ENCODE data around the gene NGB. TPM values are rescaled to one million over a fixed set of nuclear protein-coding genes. Genes with fewer than 3 reads are reported as not detected.

NGB gene
- total RNA-seq, 1 donor from 2014 or later = not detected

GRCh38 chr14:77279719-77280118 lies 8.7 kb upstream of the NGB start:
- H3K27ac Mint-ChIP-seq = no peak overlapping the region
- TF ChIP-seq CTCF (IDR thresholded peaks at IDR 0.05; ENCODE audit: unreplicated experiment) = no peak
- no peaks in the 10 kb centered on the region for H3K4me1 Mint-ChIP-seq
- no peaks in the 10 kb centered on the region for H3K27me3 Mint-ChIP-seq (ENCODE audit: low read depth)
- H3K9me3 Mint-ChIP-seq = no peaks in the 10 kb centered on the region
- DNase-seq (ENCODE audit: low spot score in 2 of 2, unreplicated experiment in 2 of 2) = no peak
- peaks cover 14% of the 10 kb centered on the region for H3K36me3 Mint-ChIP-seq
- no peak overlapping the region for H3K4me3 Mint-ChIP-seq

- H3K4me1 Mint-ChIP-seq = no peaks in the 10 kb centered on the region
- no peak for DNase-seq (ENCODE audit: low spot score in 2 of 2, unreplicated experiment in 2 of 2)
- peaks cover 2% of the 10 kb centered on the region for H3K27me3 Mint-ChIP-seq (ENCODE audit: low read depth)
- TF ChIP-seq CTCF (IDR thresholded peaks at IDR 0.05; ENCODE audit: unreplicated experiment) = no peak
- no peaks in the 10 kb centered on the region for H3K9me3 Mint-ChIP-seq
- no peak overlapping the region for H3K4me3 Mint-ChIP-seq
- no peak overlapping the region for H3K27ac Mint-ChIP-seq
- peaks cover 11% of the 10 kb centered on the region for H3K36me3 Mint-ChIP-seq
These were observed 7.6 kb upstream of the NGB start for GRCh38 chr14:77278461-77279230.

GRCh38 chr14:77276959-77277358 lies 6.0 kb upstream of the NGB start:
- Mint-ChIP-seq H3K4me1 (no peaks in the 10 kb centered on the region), H3K36me3 (peaks cover 12% of the 10 kb centered on the region), H3K4me3 (no peak overlapping the region), H3K27me3 (ENCODE audit: low read depth) (peaks cover 19% of the 10 kb centered on the region), H3K27ac (no peak overlapping the region), H3K9me3 (no peaks in the 10 kb centered on the region)
- no peak for DNase-seq (ENCODE audit: low spot score in 2 of 2, unreplicated experiment in 2 of 2)
- TF ChIP-seq CTCF (IDR thresholded peaks at IDR 0.05; ENCODE audit: unreplicated experiment) = no peak

- Mint-ChIP-seq H3K9me3 (no peaks in the 10 kb centered on the region), H3K27ac (no peak overlapping the region), H3K4me3 (no peak overlapping the region), H3K4me1 (no peaks in the 10 kb centered on the region), H3K27me3 (ENCODE audit: low read depth) (peaks cover 24% of the 10 kb centered on the region), H3K36me3 (peaks cover 12% of the 10 kb centered on the region)
- TF ChIP-seq CTCF (IDR thresholded peaks at IDR 0.05; ENCODE audit: unreplicated experiment) = no peak
- DNase-seq (ENCODE audit: low spot score in 2 of 2, unreplicated experiment in 2 of 2) = no peak
These were observed 5.4 kb upstream of the NGB start for GRCh38 chr14:77276295-77276935.

- TF ChIP-seq CTCF (IDR thresholded peaks at IDR 0.05; ENCODE audit: unreplicated experiment) = no peak
- Mint-ChIP-seq H3K9me3 (no peaks in the 10 kb centered on the region), H3K4me3 (no peak overlapping the region), H3K36me3 (peaks cover 12% of the 10 kb centered on the region), H3K27me3 (ENCODE audit: low read depth) (peaks cover 29% of the 10 kb centered on the region), H3K4me1 (no peaks in the 10 kb centered on the region), H3K27ac (no peak overlapping the region)
- no peak for DNase-seq (ENCODE audit: low spot score in 2 of 2, unreplicated experiment in 2 of 2)
These were observed 4.6 kb upstream of the NGB start for GRCh38 chr14:77275601-77276017.
